Stimulated activated effector memory CD8-positive, alpha-beta T cell treated with anti-CD3 and anti-CD28 coated beads, Interleukin-12 subunit alpha, Interleukin-12 subunit beta, amount 100 ng/mL, for 72 hours (primary cell): Measurements from ENCODE around the gene TXLNB.

ENCODE experiments used
- ATAC-seq: fragments of 150-1000 bp; cut with Tn5 transposase; 2 replicates; pipeline ENCODE4 v1.10.0; 2021
- DNase-seq, 2 donors: peaks; one replicate each; pipeline ENCODE4 v3.0.0; 2021 to 2022; ENCODE audit warnings: low spot score in 2 of 2
- H3K27ac Mint-ChIP-seq: one replicate; pipeline ENCODE4 v1.8.0; 2022; ENCODE audit warnings: mild to moderate bottlenecking, mixed read lengths
- H3K36me3 Mint-ChIP-seq: one replicate; pipeline ENCODE4 v1.8.0; 2022; ENCODE audit warnings: mild to moderate bottlenecking, mixed read lengths
- H3K4me1 Mint-ChIP-seq: one replicate; pipeline ENCODE4 v1.8.0; 2022; ENCODE audit warnings: mixed read lengths
- H3K4me3 Mint-ChIP-seq: one replicate; pipeline ENCODE4 v1.8.0; 2022; ENCODE audit warnings: mild to moderate bottlenecking, mixed read lengths
- H3K9me3 Mint-ChIP-seq: one replicate; pipeline ENCODE4 v1.8.0; 2022; ENCODE audit warnings: mixed read lengths

The TXLNB gene

DNA sequence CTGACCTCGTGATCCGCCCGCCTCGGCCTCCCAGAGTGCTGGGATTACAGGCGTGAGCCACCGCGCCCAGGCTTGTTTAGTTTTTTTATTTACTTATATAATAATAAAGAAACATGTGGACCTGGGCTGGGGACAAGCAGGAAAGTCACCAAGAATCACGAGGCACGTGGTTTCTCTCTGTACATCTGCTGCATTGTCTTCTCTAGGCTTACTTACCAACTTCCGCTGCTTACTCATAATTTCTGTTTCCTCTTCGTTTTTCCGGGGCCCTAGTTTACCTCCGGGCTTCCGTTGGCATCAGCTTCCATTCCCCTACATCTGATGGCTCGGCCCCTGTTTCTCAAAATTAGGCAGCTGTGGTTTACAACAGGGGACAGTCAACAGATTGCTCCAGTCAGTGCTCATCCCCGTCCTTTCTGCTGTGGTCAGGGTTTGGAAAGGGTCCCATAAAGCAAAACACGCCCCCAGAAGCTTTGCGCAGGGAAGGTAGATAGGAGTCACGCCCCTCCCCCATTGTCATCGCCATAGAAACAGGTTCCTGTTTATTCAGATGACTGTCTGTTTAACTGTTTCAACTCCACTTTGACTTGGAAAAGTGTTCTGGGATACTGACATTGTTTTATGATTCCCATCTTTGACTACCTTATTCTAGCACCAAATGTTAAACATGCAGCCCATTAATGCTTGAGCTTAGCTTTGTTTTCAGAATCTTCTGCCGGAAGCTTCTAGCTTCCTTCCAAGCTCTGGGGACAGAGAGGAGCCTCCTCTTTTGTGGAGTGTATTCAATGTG, 31.9 kb upstream of the TXLNB start:
- peaks cover 30% of the 10 kb centered on the region for H3K4me1 Mint-ChIP-seq

DNA sequence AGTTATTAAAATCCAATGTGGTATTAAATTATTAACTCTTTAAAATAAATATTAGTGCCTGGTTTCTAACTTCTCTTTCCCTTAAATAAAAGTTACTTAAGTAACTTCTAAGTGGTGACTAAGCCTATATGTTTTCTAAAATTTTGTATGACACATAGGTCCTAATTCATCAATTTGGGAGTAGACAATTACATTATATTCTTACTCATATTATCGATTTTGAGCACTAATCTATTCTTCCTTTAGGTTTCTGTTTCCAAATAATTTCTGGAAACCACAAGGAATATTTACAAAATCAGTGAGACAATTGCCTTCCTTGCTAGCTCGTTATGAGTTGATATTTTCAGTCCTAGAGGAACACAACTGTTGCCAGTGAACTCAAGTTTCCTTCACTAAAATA, 28.3 kb upstream of the TXLNB start:
- Mint-ChIP-seq H3K9me3 (peaks cover 7% of the 10 kb centered on the region), H3K36me3 (peaks cover 6% of the 10 kb centered on the region), H3K27ac (no peak overlapping the region), H3K4me1 (peaks cover 26% of the 10 kb centered on the region), H3K4me3 (no peak overlapping the region)
- ATAC-seq (no peak), DNase-seq (no peak)

More for the DNA sequence above, 31.9 kb upstream of the TXLNB start:
- H3K36me3 Mint-ChIP-seq: peaks cover 6% of the 10 kb centered on the region
- peak overlapping the region; percentile 40 for H3K4me3 Mint-ChIP-seq
- H3K27ac Mint-ChIP-seq: peak overlapping the region; percentile 89
- peaks cover 7% of the 10 kb centered on the region for H3K9me3 Mint-ChIP-seq
- ATAC-seq (peak; percentile 96), DNase-seq (peak; percentile 49 to 89)

DNA sequence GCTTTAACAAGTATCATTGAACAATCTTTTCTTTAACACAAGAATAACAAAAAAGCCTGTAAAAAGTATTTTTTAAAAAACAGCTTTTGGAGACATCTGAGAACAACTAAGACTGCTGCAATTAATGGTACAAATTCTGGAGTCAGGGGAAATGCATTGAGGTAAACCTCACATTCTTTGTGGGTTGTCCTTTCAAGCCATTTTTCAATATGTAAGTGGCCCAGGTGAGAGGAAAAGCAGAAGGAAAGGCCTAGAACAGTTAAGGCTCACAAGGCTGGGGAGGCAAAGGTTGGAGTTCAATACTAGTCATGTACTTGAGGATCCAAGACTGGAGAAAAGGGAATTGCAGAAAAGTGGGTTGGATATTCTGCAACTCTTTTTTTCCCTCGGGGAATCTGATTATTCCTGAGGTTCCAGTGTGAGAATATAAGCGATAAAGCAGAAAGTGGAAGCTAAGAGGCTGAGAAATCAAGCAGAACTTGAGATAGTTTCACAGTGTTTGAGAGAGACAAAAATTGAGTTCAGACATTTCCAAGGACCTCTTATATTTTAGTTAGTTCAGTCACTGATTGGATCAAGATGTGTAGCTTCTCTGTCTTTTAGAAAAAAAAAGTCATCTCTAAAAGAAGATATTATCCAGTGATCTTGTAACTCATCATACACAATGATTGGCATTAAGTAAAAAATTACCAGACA, 25.0 kb upstream of the TXLNB start:
- Mint-ChIP-seq H3K4me3 (no peak overlapping the region), H3K27ac (no peak overlapping the region), H3K9me3 (no peaks in the 10 kb centered on the region)

DNA sequence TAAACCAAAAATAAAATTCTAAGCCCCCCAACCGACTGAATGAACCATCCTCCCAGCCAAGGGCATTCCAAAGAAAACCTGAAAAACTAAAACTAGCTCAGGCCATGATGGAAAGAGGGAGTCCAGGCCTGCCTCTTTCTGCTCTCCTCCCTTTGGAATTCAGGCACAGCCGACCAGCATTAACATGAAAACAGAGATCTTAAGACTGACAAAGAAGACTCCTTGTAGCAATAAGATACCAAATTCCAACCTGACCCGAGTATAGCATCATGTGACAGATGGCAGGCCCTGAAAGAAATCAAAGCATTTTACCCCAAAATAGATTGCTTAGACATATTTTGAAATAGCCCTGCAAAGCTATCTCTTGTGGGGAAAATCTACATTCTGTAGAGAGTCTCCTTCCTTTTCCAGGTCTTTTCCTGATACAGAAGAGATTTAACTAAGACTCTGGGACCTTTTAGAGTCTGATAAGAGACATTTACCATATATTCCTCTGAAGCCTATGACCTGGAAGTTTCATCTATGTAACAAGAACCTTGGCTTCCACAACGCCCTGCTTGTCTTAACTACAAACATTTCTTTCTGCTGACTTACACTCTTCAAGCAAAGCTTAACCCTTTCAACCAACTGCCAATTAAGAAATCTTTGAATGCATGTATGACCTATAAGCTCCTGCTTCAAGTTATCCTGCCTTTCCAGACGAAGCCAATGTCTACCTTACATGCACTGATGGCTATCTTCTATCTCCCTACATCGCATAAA, 22.2 kb upstream of the TXLNB start:
- Mint-ChIP-seq H3K4me1 (peaks cover 12% of the 10 kb centered on the region), H3K27ac (peak overlapping the region; percentile 29), H3K4me3 (no peak overlapping the region), H3K9me3 (no peaks in the 10 kb centered on the region), H3K36me3 (no peaks in the 10 kb centered on the region)
- DNase-seq (no peak), ATAC-seq (no peak)

More for the DNA sequence above, 25.0 kb upstream of the TXLNB start:
- Mint-ChIP-seq H3K4me1 (peaks cover 6% of the 10 kb centered on the region), H3K36me3 (no peaks in the 10 kb centered on the region)
- DNase-seq (no peak), ATAC-seq (no peak)

DNA sequence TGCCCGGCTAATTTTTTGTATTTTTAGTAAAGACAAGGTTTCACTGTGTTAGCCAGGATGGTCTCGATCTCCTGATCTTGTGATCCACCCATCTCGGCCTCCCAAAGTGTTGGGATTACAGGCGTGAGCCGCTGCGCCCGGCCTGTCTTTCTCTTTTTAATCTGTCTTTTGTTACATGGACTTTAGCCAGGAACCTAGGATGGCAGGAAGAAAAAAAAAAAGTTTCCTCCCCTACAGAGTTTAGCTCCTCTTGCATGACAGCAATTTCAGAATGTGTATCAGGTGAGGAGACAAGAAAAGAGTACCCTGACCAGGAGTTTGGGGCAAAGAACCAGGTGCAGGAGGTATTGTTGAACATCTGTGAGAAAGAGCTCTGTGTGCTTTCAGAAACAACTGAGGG, 21.4 kb upstream of the TXLNB start:
- ATAC-seq (no peak), DNase-seq (no peak)
- H3K4me1 Mint-ChIP-seq: peaks cover 20% of the 10 kb centered on the region
- H3K36me3 Mint-ChIP-seq: no peaks in the 10 kb centered on the region
- no peak overlapping the region for H3K4me3 Mint-ChIP-seq
- H3K27ac Mint-ChIP-seq: no peak overlapping the region
- H3K9me3 Mint-ChIP-seq: no peaks in the 10 kb centered on the region

DNA sequence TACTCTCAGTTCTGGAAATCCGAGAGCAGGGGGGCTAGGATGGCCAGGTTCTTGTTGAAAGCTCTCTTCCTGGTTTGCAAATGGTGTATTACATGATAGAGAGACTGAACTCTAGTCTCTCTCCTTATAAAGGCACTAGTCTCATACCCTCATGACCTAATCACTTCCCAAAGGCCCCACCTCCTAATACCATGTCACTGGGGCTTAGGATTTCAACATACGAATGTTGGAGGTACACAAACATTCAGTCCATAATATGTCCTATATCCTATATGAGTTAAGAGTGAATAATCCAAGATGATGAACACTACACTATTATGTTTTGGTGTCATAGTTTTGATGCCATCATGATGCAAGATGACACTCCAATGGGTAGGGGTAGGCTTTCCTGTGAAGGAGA, 20.0 kb upstream of the TXLNB start:
- ATAC-seq (no peak), DNase-seq (no peak)
- Mint-ChIP-seq H3K4me1 (peaks cover 24% of the 10 kb centered on the region), H3K27ac (no peak overlapping the region), H3K36me3 (no peaks in the 10 kb centered on the region), H3K4me3 (no peak overlapping the region), H3K9me3 (no peaks in the 10 kb centered on the region)

DNA sequence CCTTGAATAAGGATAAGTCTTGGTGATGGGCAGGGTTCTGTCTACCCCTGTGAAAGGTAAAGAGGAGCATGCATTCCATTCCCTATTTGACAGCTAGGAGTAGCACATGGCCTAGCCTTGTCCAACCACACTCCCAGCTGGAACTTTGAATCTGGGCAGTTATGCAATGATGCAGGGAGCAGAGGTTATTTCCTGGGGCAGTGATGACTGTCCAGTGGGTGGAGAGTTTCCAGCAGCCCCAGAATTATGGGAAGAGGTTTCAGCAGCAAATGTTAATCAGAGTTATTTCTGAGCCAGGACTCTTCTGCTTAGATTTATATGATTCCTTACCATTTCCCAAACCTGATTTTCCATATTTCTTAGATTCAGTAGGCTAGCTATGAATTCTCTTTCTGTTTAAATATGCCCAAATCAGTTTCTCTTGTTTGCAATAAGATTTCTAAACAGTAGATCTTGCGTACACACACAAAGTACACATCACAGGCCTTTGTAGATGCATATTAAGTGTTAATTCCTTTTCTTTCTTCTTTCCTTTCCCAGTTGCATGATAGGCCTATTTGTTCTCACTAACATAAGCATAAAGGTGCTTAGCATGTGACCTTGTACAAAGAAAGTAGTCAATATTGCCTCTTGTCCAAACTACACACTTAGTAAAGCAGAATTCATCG, 17.3 kb upstream of the TXLNB start:
- no peaks in the 10 kb centered on the region for H3K36me3 Mint-ChIP-seq
- no peaks in the 10 kb centered on the region for H3K9me3 Mint-ChIP-seq
- no peak for ATAC-seq
- no peak for DNase-seq
- peaks cover 19% of the 10 kb centered on the region for H3K4me1 Mint-ChIP-seq
- H3K4me3 Mint-ChIP-seq: no peak overlapping the region
- no peak overlapping the region for H3K27ac Mint-ChIP-seq

DNA sequence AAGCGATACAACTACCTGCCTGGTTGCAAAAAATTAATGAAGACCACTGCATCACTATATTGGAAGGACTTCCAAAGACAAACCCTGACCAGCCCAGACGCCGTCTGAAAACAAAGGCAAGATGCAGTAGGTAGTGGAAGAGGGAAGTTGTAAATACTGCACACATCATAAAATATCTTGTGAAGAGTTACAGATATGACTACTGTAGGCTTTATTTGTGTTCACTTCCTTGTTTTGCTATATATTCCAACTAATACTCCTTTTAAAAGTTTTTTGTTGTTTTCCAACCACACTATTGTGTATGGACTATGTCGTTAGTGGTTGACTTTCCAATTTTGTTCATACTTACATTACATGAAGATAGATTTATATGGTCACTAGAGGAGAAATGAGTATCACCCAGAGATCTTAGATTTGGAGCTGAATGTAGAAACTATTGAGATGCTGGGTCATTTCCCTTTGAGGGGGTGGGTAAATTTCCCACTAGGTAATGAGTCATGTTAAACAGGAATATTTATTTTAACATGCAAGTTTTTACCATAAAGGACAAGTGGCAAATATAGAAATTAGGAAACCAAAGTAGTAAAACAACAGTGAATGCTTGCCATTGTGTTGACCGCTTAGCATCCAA, 16.6 kb upstream of the TXLNB start:
- peaks cover 19% of the 10 kb centered on the region for H3K4me1 Mint-ChIP-seq
- H3K36me3 Mint-ChIP-seq: no peaks in the 10 kb centered on the region
- no peaks in the 10 kb centered on the region for H3K9me3 Mint-ChIP-seq
- peak overlapping the region; percentile 58 for H3K27ac Mint-ChIP-seq
- DNase-seq (no peak), ATAC-seq (peak; percentile 81)
- H3K4me3 Mint-ChIP-seq: no peak overlapping the region

DNA sequence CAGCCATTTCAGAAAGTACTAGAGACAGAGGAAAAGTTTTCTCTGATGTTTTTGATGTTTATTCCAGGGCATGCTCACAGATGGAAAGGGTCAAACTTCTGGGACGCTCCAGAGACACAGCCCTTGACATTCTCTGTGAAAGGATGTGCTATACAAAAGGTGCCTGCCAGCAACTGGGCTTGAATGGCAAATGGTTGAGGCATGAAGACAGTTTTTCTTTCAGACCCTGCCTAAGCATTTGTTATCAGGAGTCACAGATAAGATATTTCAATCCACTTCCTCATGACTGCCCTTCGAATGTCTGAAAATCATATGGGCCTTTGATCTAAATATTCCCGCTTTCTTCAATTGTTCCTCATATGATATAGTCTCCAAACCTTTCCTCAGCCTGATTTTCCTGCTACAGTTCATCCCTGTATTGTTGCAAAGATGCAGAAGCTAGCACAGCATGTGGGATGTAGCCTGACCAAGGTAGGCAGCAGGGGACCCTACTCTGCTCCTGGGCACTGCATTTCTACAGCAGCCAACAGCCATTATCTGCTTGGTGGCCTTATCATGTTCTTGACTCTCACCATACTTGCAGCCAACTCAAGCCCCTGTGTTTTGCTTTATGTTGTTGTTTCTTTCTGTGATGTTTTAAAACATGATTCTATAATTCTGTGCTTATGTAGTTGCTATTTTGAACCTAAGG, 14.6 kb upstream of the TXLNB start:
- peak overlapping the region; percentile 56 for H3K27ac Mint-ChIP-seq
- no peak for ATAC-seq
- H3K4me1 Mint-ChIP-seq: peaks cover 19% of the 10 kb centered on the region
- no peaks in the 10 kb centered on the region for H3K9me3 Mint-ChIP-seq
- no peaks in the 10 kb centered on the region for H3K36me3 Mint-ChIP-seq
- H3K4me3 Mint-ChIP-seq: no peak overlapping the region
- DNase-seq: no peak

DNA sequence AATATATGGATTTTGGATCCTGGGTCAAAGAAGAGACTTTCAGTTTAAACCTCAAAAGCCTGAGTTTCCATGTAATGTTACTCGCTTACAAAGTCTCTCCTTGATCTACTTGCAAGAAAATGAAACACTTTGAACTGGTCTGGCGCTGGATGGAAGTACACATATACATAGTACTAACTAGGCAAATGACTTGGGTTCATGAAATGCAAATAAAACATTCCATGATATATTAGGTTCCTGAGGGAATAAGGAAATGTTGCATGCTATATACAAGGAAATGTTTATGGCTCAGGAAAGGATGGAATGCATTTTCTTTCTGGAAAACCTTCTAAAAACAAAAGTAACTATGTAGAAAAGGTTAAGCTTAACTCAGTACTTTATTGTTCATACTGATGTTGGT, 11.4 kb upstream of the TXLNB start:
- no peak for DNase-seq

DNA sequence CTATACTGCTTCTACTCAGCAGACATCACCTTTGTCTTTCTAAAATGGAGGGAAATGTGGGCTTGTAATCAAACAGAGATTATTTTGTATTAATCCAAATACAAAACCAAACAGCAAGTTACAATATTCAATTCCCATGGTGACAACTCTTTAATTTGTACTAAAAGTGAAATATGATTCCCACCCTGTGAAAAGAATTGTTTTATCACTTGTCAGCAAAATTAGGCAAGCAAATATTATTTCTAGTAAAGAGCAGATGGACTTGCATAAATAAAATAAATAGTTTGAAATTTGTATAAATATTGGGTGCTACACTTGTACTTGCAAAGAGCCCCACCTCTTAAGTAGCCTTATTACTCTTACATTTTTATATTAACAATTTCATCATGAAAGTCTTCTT, 6.1 kb upstream of the TXLNB start:
- H3K9me3 Mint-ChIP-seq: peaks cover 3% of the 10 kb centered on the region
- ATAC-seq: no peak
- no peak for DNase-seq
- H3K36me3 Mint-ChIP-seq: no peaks in the 10 kb centered on the region
- no peak overlapping the region for H3K27ac Mint-ChIP-seq
- H3K4me3 Mint-ChIP-seq: no peak overlapping the region
- H3K4me1 Mint-ChIP-seq: peaks cover 32% of the 10 kb centered on the region

More for the DNA sequence above, 11.4 kb upstream of the TXLNB start:
- Mint-ChIP-seq H3K4me1 (peaks cover 5% of the 10 kb centered on the region), H3K9me3 (no peaks in the 10 kb centered on the region), H3K4me3 (no peak overlapping the region), H3K27ac (no peak overlapping the region), H3K36me3 (no peaks in the 10 kb centered on the region)
- ATAC-seq: no peak

DNA sequence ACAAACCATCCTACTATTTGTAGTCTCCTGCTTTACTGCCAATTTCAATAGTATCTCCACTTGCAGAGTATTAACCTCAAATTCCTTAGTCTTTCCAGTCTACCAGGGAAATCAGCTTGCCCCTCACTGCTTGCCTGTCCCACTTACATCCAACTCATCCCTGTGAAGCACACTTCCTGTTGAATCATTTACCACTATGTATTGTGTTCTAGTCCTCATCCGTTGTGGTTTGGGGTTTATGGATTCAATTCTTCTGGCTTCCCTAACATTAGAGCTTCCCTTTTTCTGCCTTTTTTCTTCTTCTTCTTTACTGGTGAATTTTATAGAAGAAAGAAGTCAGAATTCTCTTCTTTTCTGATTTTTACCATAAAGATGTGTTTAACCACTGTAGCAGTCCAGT, 5.1 kb upstream of the TXLNB start:
- DNase-seq: no peak
- Mint-ChIP-seq H3K27ac (peak overlapping the region; percentile 35), H3K36me3 (peaks cover 3% of the 10 kb centered on the region), H3K4me1 (peaks cover 42% of the 10 kb centered on the region), H3K9me3 (peaks cover 3% of the 10 kb centered on the region), H3K4me3 (no peak overlapping the region)
- ATAC-seq: no peak

DNA sequence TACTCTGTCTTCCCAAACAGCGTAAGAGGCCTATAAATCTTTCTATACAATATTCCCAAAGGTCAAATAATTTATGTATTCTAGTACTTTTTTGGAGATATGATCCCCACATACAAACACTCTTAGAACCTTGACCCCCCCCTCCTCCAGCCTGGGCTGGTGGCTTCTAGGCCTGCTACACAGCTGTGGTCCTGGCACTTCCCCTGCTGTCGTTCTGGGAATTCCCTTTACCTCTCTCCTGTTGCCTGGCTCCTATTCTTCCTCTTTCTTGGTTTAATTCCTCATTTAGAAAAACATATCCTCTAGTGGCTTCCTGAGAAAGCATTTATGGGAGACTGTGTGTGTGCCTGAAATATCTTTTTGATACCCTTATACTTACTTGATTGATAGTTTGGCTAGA, 4.1 kb upstream of the TXLNB start:
- no peak overlapping the region for H3K4me3 Mint-ChIP-seq
- H3K9me3 Mint-ChIP-seq: peaks cover 3% of the 10 kb centered on the region
- ATAC-seq (no peak), DNase-seq (no peak)
- H3K36me3 Mint-ChIP-seq: peaks cover 8% of the 10 kb centered on the region
- H3K4me1 Mint-ChIP-seq: peaks cover 50% of the 10 kb centered on the region
- H3K27ac Mint-ChIP-seq: no peak overlapping the region

DNA sequence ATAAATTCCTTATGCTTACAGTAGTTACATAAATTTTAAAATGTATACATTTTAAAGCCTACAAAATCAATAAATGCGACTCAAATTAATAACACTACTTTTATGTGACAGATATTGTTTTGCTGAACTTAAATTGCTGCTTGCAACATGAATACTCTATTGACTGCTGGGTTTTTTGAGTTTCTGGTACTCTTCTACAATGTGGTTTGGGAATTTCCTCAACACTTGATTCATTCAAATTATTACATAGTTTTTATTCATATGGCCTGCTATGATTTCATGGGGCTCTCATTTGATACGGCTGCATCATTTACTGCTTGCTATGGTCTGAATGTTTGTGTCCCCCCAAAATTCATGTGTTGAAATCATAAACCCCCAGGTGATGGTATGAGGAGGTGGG, 2.3 kb upstream of the TXLNB start:
- DNase-seq (no peak), ATAC-seq (no peak)
- Mint-ChIP-seq H3K27ac (peak overlapping the region; percentile 74), H3K36me3 (peaks cover 8% of the 10 kb centered on the region), H3K9me3 (peaks cover 3% of the 10 kb centered on the region), H3K4me1 (peaks cover 66% of the 10 kb centered on the region), H3K4me3 (peak overlapping the region; percentile 12)
